Neural progenitor cell (in vitro differentiated cells): ENCODE results near the gene FOXF2. TPM values are rescaled to one million over a fixed set of nuclear protein-coding genes. Genes with fewer than 3 reads are reported as not detected.

Experiments used
- DNase-seq: peaks from one replicate; pipeline ENCODE4 v3.0.0-alpha.2; 2016; ENCODE audit warnings: low spot score
- H2AFZ ChIP-seq: fragments of 200-600 bp; sonication (generic); replicated peaks from 2 replicates; pipeline ENCODE4 v1.6.1; 2016; ENCODE audit warnings: antibody characterized with exemption
- H3F3A ChIP-seq: fragments of 200-600 bp; sonication (generic); 2 replicates; pipeline ENCODE4 v1.6.1; 2016; ENCODE audit warnings: antibody characterized with exemption, low read depth
- H3K27ac ChIP-seq: fragments of 200-600 bp; sonication (generic); 2 replicates; pipeline ENCODE4 v1.5.1; 2016; ENCODE audit warnings: mild to moderate bottlenecking
- H3K27me3 ChIP-seq: fragments of 200-600 bp; sonication (generic); 2 replicates; pipeline ENCODE4 v1.6.1; 2016; ENCODE audit warnings: mild to moderate bottlenecking, moderate library complexity
- H3K36me3 ChIP-seq: fragments of 200-600 bp; sonication (generic); 2 replicates; pipeline ENCODE4 v1.5.1; 2016
- H3K4me1 ChIP-seq: fragments of 200-600 bp; sonication (generic); 2 replicates; pipeline ENCODE4 v1.6.1; 2016; ENCODE audit warnings: mixed run types
- H3K4me2 ChIP-seq: fragments of 200-600 bp; sonication (generic); 2 replicates; pipeline ENCODE4 v1.6.1; 2016
- H3K4me3 ChIP-seq: fragments of 200-600 bp; sonication (generic); 2 replicates; pipeline ENCODE4 v1.5.1; 2016
- H3K79me2 ChIP-seq: fragments of 200-600 bp; sonication (generic); 2 replicates; pipeline ENCODE4 v1.6.1; 2016; ENCODE audit warnings: low read depth
- H3K9ac ChIP-seq: fragments of 200-600 bp; sonication (generic); 2 replicates; pipeline ENCODE4 v1.6.1; 2016
- H3K9me3 ChIP-seq: fragments of 200-600 bp; sonication (generic); 2 replicates; pipeline ENCODE4 v1.5.1; 2016; ENCODE audit warnings: low read depth
- H4K20me1 ChIP-seq: fragments of 200-600 bp; sonication (generic); 2 replicates; pipeline ENCODE4 v1.6.1; 2016; ENCODE audit warnings: low read depth
- H3K27ac Mint-ChIP-seq: 3 replicates; pipeline ENCODE4 v1.8.0; 2021; ENCODE audit warnings: mixed read lengths
- H3K27me3 Mint-ChIP-seq: 2 replicates; pipeline ENCODE4 v1.8.0; 2022; ENCODE audit warnings: low read depth, mild to moderate bottlenecking, inconsistent platforms, moderate library complexity, mixed read lengths; ENCODE audit not compliant: insufficient read depth
- H3K36me3 Mint-ChIP-seq: 3 replicates; pipeline ENCODE4 v1.8.0; 2021; ENCODE audit warnings: mixed read lengths
- H3K4me1 Mint-ChIP-seq: 3 replicates; pipeline ENCODE4 v1.8.0; 2021; ENCODE audit warnings: mixed read lengths
- H3K4me3 Mint-ChIP-seq: 3 replicates; pipeline ENCODE4 v1.8.0; 2021; ENCODE audit warnings: mild to moderate bottlenecking, moderate library complexity, mixed read lengths
- H3K9me3 Mint-ChIP-seq: 3 replicates; pipeline ENCODE4 v1.8.0; 2020; ENCODE audit warnings: mixed read lengths
- CTCF ChIP-seq: fragments of 200-600 bp; sonication (generic); IDR thresholded peaks from 2 replicates; pipeline ENCODE4 v1.5.1; 2017; ENCODE audit warnings: antibody characterized with exemption, mild to moderate bottlenecking
- EZH2 ChIP-seq: fragments of 200-600 bp; sonication (generic); IDR thresholded peaks from 2 replicates; pipeline ENCODE4 v1.6.1; 2017; ENCODE audit warnings: antibody characterized with exemption, mild to moderate bottlenecking, moderate library complexity
- EZH2phosphoT487 ChIP-seq: fragments of 200-600 bp; sonication (generic); IDR thresholded peaks from 2 replicates; pipeline ENCODE4 v1.6.1; 2017; ENCODE audit warnings: antibody characterized with exemption
- total RNA-seq: library from RNA; depleted of rRNA; stranded (reverse); fragments of >200 nt; gene quantifications from 2 replicates; pipeline ENCODE4 v1.2.3, GENCODE V29; 2015; ENCODE audit warnings: low replicate concordance

The FOXF2 gene
- total RNA-seq, 1 donor from 2014 or later = not detected

DNA sequence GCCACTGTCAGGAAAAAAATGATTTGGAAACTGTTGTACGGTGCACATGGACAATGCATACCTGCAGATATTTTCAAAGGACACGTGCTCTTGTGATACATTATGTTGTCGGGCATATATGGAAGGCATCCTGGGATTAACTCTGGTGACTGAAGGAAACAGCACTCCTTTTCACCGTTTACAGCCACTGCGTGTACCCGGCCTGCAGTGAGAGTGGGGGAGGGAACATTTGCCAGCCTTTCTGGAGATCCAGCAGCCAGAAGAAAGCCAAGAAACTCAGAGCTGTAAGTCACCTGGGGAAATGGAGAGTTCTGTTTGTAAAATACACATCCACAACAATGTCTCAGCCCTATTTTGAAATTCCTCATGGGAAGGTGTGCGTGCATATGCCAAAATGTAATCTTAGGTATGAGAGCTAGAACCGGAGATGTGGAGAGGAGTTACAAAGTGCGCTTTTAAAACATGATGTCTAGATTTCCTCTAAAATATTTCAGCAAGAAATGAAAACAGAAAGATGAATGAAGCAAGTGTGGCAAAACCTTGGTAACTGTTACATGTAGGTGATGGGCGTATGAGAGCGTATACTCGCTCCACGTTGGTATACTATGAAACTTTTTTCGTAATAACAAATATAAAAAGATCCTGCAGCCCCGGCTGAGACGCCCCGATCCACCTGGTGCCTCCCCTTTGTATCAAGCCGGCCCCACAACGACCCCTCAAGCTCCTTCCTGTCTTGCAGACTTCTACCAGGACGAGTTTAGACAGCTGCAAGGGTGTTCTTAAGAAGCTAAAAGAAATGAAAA is 8.6 kb upstream of the FOXF2 start:
- Histone ChIP-seq H2AFZ (no peak overlapping the region), H4K20me1 (peaks cover 91% of the 10 kb centered on the region), H3F3A (peaks cover 10% of the 10 kb centered on the region), H3K27ac (no peak overlapping the region), H3K4me3 (no peak overlapping the region), H3K9ac (no peak overlapping the region), H3K36me3 (no peaks in the 10 kb centered on the region), H3K4me1 (peaks cover 24% of the 10 kb centered on the region), H3K79me2 (no peaks in the 10 kb centered on the region), H3K9me3 (no peaks in the 10 kb centered on the region), H3K4me2 (no peak overlapping the region), H3K27me3 (peaks cover 100% of the 10 kb centered on the region)
- DNase-seq = peak; percentile 45
- Mint-ChIP-seq H3K27ac (no peak overlapping the region), H3K27me3 (peaks cover 83% of the 10 kb centered on the region), H3K4me1 (peaks cover 22% of the 10 kb centered on the region), H3K9me3 (peaks cover 8% of the 10 kb centered on the region), H3K4me3 (peak overlapping the region; percentile 1), H3K36me3 (no peaks in the 10 kb centered on the region)
- TF ChIP-seq CTCF (no peak), EZH2 (peak; percentile 81), EZH2phosphoT487 (peak; percentile 83)

DNA sequence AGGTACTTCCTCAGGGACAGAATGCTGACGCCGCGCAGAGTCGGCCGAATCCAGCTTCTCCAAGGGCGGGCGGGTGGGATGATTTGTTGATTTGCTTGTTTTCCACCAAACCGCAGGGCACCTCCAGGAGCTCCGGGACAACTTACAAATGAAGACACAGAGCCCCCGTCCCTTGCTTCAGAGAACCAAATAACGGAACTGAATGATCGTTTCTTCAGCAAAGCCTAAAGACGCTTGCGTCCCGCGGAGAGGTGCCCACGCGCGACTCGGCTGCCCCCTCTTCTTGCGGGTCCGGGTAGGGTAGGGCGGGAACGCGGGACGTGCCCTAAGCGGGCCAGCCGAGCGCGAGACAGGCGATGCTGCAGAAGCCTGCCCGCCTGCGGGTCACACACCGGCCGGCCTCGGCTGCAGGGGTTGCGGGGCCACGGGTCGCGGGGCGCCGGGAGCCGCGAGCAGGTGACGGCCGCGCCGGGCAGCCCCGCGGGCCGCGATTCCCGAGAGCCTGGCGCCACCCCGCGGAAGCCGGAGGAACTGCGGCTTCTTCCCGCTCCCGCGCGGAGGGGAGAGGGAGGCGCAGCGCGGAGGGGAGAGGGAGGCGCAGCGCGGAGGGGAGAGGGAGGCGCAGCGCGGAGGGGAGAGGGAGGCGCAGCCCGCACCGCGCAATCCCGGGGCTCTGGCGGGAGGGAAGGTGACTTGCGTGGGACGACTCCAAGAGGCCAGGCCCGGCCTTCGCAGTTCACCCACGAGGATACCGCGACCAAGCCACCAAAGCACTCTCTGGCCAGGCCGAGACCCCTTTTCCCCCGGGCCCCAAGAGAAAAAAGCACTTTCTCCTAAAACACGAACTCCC is 7.7 kb upstream of the FOXF2 start:
- no peak overlapping the region for H3K27ac Mint-ChIP-seq
- H3K4me1 ChIP-seq = peaks cover 24% of the 10 kb centered on the region

DNA sequence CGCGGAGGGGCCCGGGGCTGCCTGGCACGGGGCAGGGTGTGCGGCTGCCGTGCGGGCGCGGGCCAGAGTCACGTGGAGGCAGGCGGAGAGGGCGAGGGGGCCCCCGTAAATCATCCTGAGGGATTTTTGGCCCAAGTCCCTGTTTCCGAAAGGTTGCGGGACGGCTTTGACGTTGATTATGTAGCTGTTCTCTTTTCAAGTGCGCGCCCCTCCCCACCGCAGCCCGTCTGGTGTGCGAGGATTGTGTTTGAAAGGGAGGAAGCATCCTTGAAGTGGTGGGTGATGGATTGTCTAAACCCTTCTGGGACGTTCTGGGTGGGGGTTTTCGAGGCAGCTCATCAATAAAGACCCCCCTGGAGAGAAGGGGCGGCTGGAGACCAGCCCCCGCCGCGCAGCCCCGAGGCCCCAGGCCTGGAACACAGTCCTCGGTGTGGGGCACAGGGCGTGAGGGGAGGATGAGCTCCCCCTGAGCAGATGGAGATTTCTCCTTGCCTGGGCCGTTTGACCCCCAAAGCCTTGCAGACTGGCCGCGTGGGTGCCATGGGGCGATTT is 7.0 kb upstream of the FOXF2 start:
- Histone ChIP-seq H3K4me1 (peaks cover 26% of the 10 kb centered on the region), H3K36me3 (no peaks in the 10 kb centered on the region), H3K27me3 (peaks cover 100% of the 10 kb centered on the region), H3K9ac (no peak overlapping the region), H3K27ac (no peak overlapping the region), H3K4me3 (peak overlapping the region; percentile 31), H3K79me2 (no peaks in the 10 kb centered on the region), H3K9me3 (no peaks in the 10 kb centered on the region), H4K20me1 (peaks cover 96% of the 10 kb centered on the region), H3F3A (peaks cover 10% of the 10 kb centered on the region), H3K4me2 (peak overlapping the region; percentile 71), H2AFZ (no peak overlapping the region)
- TF ChIP-seq EZH2 = peak; percentile 41
- TF ChIP-seq CTCF = no peak
- peak; percentile 35 for TF ChIP-seq EZH2phosphoT487
- no peak for DNase-seq
- Mint-ChIP-seq H3K27ac (no peak overlapping the region), H3K4me3 (peak overlapping the region; percentile 69), H3K9me3 (peaks cover 4% of the 10 kb centered on the region), H3K27me3 (peaks cover 83% of the 10 kb centered on the region), H3K4me1 (peaks cover 22% of the 10 kb centered on the region), H3K36me3 (no peaks in the 10 kb centered on the region)

More for the DNA sequence above, 7.7 kb upstream of the FOXF2 start:
- peak overlapping the region; percentile 1 for H3K4me3 Mint-ChIP-seq
- peak; percentile 86 for DNase-seq
- Histone ChIP-seq H3F3A (peaks cover 10% of the 10 kb centered on the region), H3K27ac (no peak overlapping the region), H3K36me3 (no peaks in the 10 kb centered on the region), H2AFZ (no peak overlapping the region), H3K9me3 (no peaks in the 10 kb centered on the region), H3K4me3 (peak overlapping the region; percentile 31), H3K79me2 (no peaks in the 10 kb centered on the region), H3K27me3 (peaks cover 100% of the 10 kb centered on the region), H3K4me2 (peak overlapping the region; percentile 71), H3K9ac (no peak overlapping the region), H4K20me1 (peaks cover 96% of the 10 kb centered on the region)
- H3K36me3 Mint-ChIP-seq = no peaks in the 10 kb centered on the region
- TF ChIP-seq EZH2 (peak; percentile 56), CTCF (peak; percentile 87), EZH2phosphoT487 (peak; percentile 56)
- H3K4me1 Mint-ChIP-seq = peaks cover 22% of the 10 kb centered on the region
- H3K9me3 Mint-ChIP-seq = peaks cover 5% of the 10 kb centered on the region
- peaks cover 83% of the 10 kb centered on the region for H3K27me3 Mint-ChIP-seq
